Measurements from ENCODE around the gene SLC13A4.
"Not testable (repeated sequence)": the region's sequence is repeated elsewhere in the genome, so short reads cannot be mapped to it uniquely, and the experiment has no call there.

SLC13A4 gene

GRCh38 chr7:135728136-135728669 lies at the start of gene SLC13A4:
Gene SLC13A4, minus strand, starts transcription at chr7:135728186. Its CDS starts 690 bp downstream, at chr7:135727496.
- no peak for DNase-seq (ENCODE audit: low read depth in 2 of 2)

DNA sequence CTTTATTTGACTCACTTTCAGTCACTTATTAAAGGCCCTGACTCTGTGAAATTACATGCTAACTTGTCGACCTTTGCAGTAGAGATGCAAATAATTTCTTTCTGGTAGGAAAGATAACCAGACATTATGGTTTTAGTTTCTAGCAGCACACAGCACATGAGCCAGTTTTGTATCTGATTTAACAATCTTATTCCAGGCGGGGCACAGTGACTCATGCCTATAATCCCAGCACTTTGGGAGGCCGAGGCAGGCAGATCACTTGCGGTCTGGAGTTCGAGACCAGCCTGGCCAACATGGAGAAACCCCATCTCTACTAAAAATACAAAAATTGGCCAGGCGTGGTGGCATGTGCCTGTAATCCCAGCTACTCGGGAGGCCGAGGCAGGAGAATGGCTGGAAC lies 47.9 kb upstream of the SLC13A4 start:
- DNase-seq (ENCODE audit: low read depth in 2 of 2): not testable (repeated sequence)

DNA sequence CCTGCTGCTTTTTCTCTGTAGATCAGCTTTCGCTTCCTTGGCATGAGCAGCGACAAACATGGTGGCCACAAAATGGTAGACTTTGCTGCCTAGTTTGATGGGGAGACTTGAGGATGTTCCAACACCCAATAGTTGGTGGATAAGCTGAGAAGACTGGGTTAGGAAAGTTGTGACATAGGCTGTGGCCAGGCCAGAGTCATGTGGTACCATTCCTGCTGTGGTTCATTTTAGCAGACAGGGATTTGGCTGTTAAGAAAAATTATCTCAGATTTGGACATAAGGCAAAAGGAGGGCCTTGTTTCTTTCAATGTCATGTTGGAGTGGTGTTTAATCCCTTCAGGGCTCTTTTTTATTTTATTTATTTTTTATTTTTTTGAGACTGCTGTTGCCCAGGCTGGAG lies 47.2 kb upstream of the SLC13A4 start:
- no peak for DNase-seq (ENCODE audit: low read depth in 2 of 2)

DNA sequence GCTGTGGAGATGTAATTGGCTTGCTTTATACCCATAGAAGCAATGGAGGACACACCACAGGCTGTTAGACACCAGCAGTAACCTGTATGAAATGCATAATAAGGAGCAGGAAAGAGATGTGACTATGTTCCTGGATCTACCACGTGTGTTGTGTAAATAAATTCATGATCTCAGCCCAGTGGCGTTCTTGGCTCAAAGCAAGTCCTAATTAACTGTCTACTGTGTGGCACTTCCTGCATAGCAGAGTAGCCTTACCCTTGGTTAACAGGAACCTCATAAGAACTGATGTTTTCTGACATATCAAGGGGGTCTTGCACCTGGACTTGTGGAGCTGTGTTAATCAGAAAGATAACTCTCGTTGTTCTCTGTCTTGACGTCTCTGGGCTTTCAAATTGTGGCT lies 46.3 kb upstream of the SLC13A4 start:
- DNase-seq (ENCODE audit: low read depth in 2 of 2): no peak

- DNase-seq (ENCODE audit: low read depth in 2 of 2): no peak
These were observed 45.5 kb upstream of the SLC13A4 start for GRCh38 chr7:135773464-135773863.

GRCh38 chr7:135772639-135773222 lies 44.7 kb upstream of the SLC13A4 start:
- no peak for DNase-seq (ENCODE audit: low read depth in 2 of 2)

GRCh38 chr7:135771961-135772638 lies 44.1 kb upstream of the SLC13A4 start:
- DNase-seq (ENCODE audit: low read depth in 2 of 2): no peak

DNA sequence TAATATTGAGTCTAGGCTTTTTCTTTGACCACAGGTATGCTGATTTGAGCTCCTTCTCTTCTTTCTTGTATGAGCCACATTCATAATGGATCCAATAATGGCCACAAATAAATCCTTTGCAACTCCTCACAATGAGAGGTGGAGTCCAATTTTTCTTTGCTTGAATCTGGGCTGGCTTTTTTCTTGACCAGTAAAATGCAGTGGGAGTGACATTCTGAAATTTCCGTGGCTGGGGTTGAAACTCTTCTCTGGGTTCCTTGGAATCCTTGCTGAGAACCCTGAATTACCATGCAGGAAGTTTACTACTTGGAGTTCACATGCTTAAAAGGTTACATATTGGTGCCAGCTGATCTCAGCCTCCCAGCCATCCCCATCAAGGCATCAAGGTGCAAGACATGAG lies 43.1 kb upstream of the SLC13A4 start:
- DNase-seq (ENCODE audit: low read depth in 2 of 2): no peak

DNA sequence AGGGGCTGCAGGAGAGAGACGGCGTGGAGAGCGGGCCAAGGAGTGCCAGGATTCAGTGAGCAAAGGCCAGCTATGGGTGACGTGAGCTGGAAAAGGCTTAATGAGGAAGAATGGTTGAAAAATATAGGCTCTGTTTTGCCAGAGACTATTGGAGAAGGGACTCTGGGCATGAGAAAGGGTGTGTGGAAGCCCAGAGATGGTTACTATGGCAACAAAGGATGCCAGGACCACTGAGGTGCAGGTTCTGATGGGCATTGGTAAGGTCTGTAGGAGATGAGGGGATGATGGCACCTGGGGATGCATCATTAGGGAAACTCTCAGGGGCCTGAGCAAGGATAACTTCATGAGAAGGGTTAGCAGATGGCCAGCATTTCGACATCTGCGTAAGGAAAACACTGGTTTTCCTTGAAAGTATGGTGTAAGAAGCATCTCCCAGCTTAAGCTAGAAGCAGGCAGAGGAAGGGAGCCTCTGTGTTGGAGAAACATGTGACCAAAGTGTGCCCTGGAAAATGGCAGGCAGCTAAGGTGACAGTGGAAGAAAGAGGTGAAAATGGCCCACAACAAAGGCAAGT lies 42.2 kb upstream of the SLC13A4 start:
- no peak for DNase-seq (ENCODE audit: low read depth in 2 of 2)

GRCh38 chr7:135769005-135769802 lies 41.2 kb upstream of the SLC13A4 start:
- DNase-seq (ENCODE audit: low read depth in 2 of 2): no peak

GRCh38 chr7:135768467-135768866 lies 40.5 kb upstream of the SLC13A4 start:
- no peak for DNase-seq (ENCODE audit: low read depth in 2 of 2)

- DNase-seq (ENCODE audit: low read depth in 2 of 2): no peak
These were observed 40.1 kb upstream of the SLC13A4 start for GRCh38 chr7:135768064-135768463.

DNA sequence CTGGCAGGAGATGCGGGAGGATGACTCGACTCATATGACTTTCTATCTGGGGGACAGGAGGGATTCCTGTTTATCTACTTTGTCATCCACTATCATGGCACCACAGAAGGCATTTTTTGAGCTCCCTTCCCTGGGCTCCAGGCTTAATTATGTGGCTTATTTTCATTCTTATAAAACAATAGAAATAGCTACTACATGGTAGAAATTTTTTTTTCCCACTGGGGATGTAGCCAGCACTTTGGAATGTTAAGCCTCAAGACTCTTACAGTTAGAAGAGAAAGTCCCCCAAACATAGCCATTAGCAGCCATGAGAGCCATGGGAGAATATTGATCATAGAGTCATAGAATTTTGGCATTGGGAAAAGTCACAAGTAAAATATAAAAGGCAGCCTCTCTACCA lies 35.3 kb upstream of the SLC13A4 start:
- no peak for DNase-seq (ENCODE audit: low read depth in 2 of 2)

DNA sequence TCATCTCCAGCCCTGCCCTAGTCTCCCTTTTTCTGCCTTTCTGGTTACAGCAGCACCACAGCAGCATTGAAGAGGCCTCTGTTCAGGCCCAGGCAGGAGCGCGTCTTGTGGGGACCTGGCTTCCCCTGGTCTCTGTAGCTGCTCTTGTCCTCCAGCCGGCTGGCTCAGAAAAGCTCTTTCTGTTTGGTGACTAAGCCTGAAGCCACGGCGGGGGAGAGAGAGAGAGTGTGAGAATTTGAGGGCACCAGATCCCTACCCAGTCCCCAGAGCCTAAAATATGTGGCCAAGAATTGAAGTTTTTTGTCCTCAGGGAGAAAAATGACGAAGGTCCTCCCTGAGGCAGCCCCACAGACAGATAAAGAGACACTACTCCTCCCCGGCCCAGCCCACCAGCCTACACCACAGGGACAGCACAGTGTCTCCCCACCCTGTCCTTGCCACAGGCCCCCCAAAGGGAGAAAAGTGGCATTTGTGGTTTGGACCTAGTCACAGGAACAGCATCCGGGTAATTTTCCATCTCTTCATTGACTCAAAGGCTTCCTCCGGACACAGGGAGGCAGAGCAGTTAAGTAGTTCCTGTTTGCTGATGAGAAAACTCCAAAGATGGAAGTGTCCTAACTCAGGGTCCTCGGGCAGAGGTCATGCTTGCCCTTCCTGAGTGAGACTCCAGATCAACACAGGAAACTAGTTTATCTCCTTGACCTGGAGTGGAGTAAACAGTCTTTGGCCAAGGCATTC lies 33.9 kb upstream of the SLC13A4 start:
- no peak for DNase-seq (ENCODE audit: low read depth in 2 of 2)

GRCh38 chr7:135759532-135759931 lies 31.5 kb upstream of the SLC13A4 start:
- DNase-seq (ENCODE audit: low read depth in 2 of 2): no peak

- no peak for DNase-seq (ENCODE audit: low read depth in 2 of 2)
These were observed 30.5 kb upstream of the SLC13A4 start for GRCh38 chr7:135758531-135758932.

GRCh38 chr7:135757719-135758411 lies 29.9 kb upstream of the SLC13A4 start:
- DNase-seq (ENCODE audit: low read depth in 2 of 2): no peak

DNA sequence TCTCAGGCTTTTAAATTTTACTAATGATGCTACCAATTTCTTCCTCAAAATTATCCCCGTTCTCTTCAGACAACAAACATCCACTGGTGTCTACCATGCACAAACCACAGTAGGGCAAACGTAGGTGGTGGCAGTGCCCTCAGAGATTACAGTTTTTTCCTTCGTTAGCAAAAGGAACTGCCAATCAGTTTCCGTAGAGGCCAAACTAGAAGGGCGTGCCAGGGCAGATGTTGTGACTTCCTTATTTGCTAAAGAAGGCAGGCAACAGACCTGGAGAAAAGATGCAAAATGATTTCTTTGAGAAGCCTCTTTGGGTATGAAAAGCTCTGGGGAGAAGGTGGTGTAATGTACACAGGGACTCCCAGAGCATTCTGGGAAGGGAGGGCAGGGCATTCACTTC lies 28.2 kb upstream of the SLC13A4 start:
- no peak for DNase-seq (ENCODE audit: low read depth in 2 of 2)

GRCh38 chr7:135755351-135755753 lies 27.4 kb upstream of the SLC13A4 start:
- no peak for DNase-seq (ENCODE audit: low read depth in 2 of 2)

GRCh38 chr7:135753616-135754413 lies 25.8 kb upstream of the SLC13A4 start:
- no peak for DNase-seq (ENCODE audit: low read depth in 2 of 2)

All from activated CD4-positive, alpha-beta T cell treated with anti-CD3 and anti-CD28 coated beads for 24 hours (primary cell).